HL-60/S4 (cell line): ENCODE results near the gene OVOL2.

Source experiments
- in situ Hi-C: fragments of 300-500 bp; cut with MboI; formaldehyde crosslinking; loops from 2 replicates; pipeline ENCODE4 v1.14.3; 2022; ENCODE audit warnings: low sequenced_read_pairs

Gene OVOL2

GRCh38 chr20:18016772-18017171, 40.9 kb downstream of the OVOL2 start:
- in situ Hi-C loops, result no loop called here

- in situ Hi-C loops, result no loop called here
Observed at GRCh38 chr20:18014411-18014810, 43.3 kb downstream of the OVOL2 start.

- in situ Hi-C loops, result no loop called here
Observed at GRCh38 chr20:18012901-18013300, 44.8 kb downstream of the OVOL2 start.

- in situ Hi-C loops, result no loop called here
Observed at GRCh38 chr20:18011951-18012645, 45.6 kb downstream of the OVOL2 start.

GRCh38 chr20:18011482-18011881, 46.2 kb downstream of the OVOL2 start:
- in situ Hi-C loops, result no loop called here

- in situ Hi-C loops, result no loop called here
Observed at GRCh38 chr20:18009116-18009515, 48.6 kb downstream of the OVOL2 start.

GRCh38 chr20:18007534-18008292, 50.0 kb downstream of the OVOL2 start:
- in situ Hi-C loops, result no loop called here

- in situ Hi-C loops, result no loop called here
Observed at GRCh38 chr20:18006684-18007083, 51.0 kb downstream of the OVOL2 start.

- in situ Hi-C loops, result no loop called here
Observed at GRCh38 chr20:18005990-18006364, 51.7 kb downstream of the OVOL2 start.

GRCh38 chr20:18005170-18005989, 52.3 kb downstream of the OVOL2 start:
- in situ Hi-C loops, result no loop called here

GRCh38 chr20:18004384-18005031, 53.2 kb downstream of the OVOL2 start:
- in situ Hi-C loops, result no loop called here

GRCh38 chr20:18003897-18004296, 53.8 kb downstream of the OVOL2 start:
- in situ Hi-C loops, result no loop called here

- in situ Hi-C loops, result no loop called here
Observed at GRCh38 chr20:18001131-18001921, 56.4 kb downstream of the OVOL2 start.

- in situ Hi-C loops, result no loop called here
Observed at GRCh38 chr20:17999566-17999965, 58.1 kb downstream of the OVOL2 start.

GRCh38 chr20:17998446-17998845, 59.3 kb downstream of the OVOL2 start:
- in situ Hi-C loops, result no loop called here

- in situ Hi-C loops, result no loop called here
Observed at GRCh38 chr20:17995967-17996819, 61.5 kb downstream of the OVOL2 start.

- in situ Hi-C loops, result no loop called here
Observed at GRCh38 chr20:17993546-17993945, 64.2 kb downstream of the OVOL2 start.

- in situ Hi-C loops, result no loop called here
Observed at GRCh38 chr20:17992847-17993513, 64.7 kb downstream of the OVOL2 start.

GRCh38 chr20:17992224-17992637, 65.5 kb downstream of the OVOL2 start:
- in situ Hi-C loops, result no loop called here
